H9 (cell line): Measurements from ENCODE around the gene DHRS9. TPM values are rescaled to one million over a fixed set of nuclear protein-coding genes. Genes with fewer than 3 reads are reported as not detected.

Experiments
- DNase-seq: peaks from one replicate; pipeline ENCODE4 v3.0.0-alpha.2; 2017
- H2AFZ ChIP-seq: one replicate; pipeline ENCODE4 v1.6.1; 2013; ENCODE audit warnings: mild to moderate bottlenecking, low read length, control low read depth, moderate library complexity
- H2AK5ac ChIP-seq: 2 replicates; pipeline ENCODE4 v1.6.1; 2013; ENCODE audit warnings: low read length, control low read depth, mixed read lengths; ENCODE audit not compliant: insufficient read length
- H2BK120ac ChIP-seq: one replicate; pipeline ENCODE4 v1.6.1; 2013; ENCODE audit warnings: low read depth, mild to moderate bottlenecking, low read length, control low read depth, inconsistent platforms; ENCODE audit not compliant: poor library complexity, severe bottlenecking
- H2BK12ac ChIP-seq: 2 replicates; pipeline ENCODE4 v1.6.1; 2013; ENCODE audit warnings: low read length, control low read depth, mixed read lengths, low read depth; ENCODE audit not compliant: insufficient read length
- H2BK15ac ChIP-seq: 2 replicates; pipeline ENCODE4 v1.6.1; 2013; ENCODE audit warnings: low read depth, low read length, control low read depth
- H2BK20ac ChIP-seq: one replicate; pipeline ENCODE4 v1.6.1; 2013; ENCODE audit warnings: low read depth, mild to moderate bottlenecking, low read length, control low read depth, inconsistent platforms; ENCODE audit not compliant: poor library complexity, severe bottlenecking
- H2BK5ac ChIP-seq: 2 replicates; pipeline ENCODE4 v1.6.1; 2013; ENCODE audit warnings: low read length, control low read depth, mixed read lengths; ENCODE audit not compliant: insufficient read length
- H3K14ac ChIP-seq: 2 replicates; pipeline ENCODE4 v1.6.1; 2013; ENCODE audit warnings: low read length, control low read depth; ENCODE audit not compliant: insufficient read depth
- H3K18ac ChIP-seq: 2 replicates; pipeline ENCODE4 v1.6.1; 2013; ENCODE audit warnings: low read depth, mild to moderate bottlenecking, mixed read lengths, low read length, control low read depth; ENCODE audit not compliant: insufficient read length
- H3K23ac ChIP-seq: 2 replicates; pipeline ENCODE4 v1.6.1; 2013; ENCODE audit warnings: low read length, control low read depth, mixed read lengths, low read depth; ENCODE audit not compliant: insufficient read length
- H3K23me2 ChIP-seq: 2 replicates; pipeline ENCODE4 v1.6.1; 2013; ENCODE audit warnings: low read depth, mild to moderate bottlenecking, mixed read lengths, low read length, control low read depth; ENCODE audit not compliant: insufficient read length, poor library complexity, severe bottlenecking
- H3K27ac ChIP-seq: 2 replicates; pipeline ENCODE4 v1.5.1; 2013; ENCODE audit warnings: low read length, control low read depth, mixed read lengths, low read depth; ENCODE audit not compliant: insufficient read length
- H3K27me3 ChIP-seq: 2 replicates; pipeline ENCODE4 v1.6.1; 2013; ENCODE audit warnings: low read length, control low read depth, inconsistent platforms; ENCODE audit not compliant: insufficient read depth
- H3K4ac ChIP-seq: 2 replicates; pipeline ENCODE4 v1.6.1; 2013; ENCODE audit warnings: low read depth, mild to moderate bottlenecking, control low read depth, inconsistent platforms, low read length, moderate library complexity
- H3K4me1 ChIP-seq: 2 replicates; pipeline ENCODE4 v1.6.1; 2013; ENCODE audit warnings: low read length, control low read depth, inconsistent platforms; ENCODE audit not compliant: insufficient read depth
- H3K4me2 ChIP-seq: 2 replicates; pipeline ENCODE4 v1.6.1; 2013; ENCODE audit warnings: low read length, control low read depth, mixed read lengths; ENCODE audit not compliant: insufficient read length, insufficient read depth
- H3K56ac ChIP-seq: 2 replicates; pipeline ENCODE4 v1.6.1; 2013; ENCODE audit warnings: low read depth, mild to moderate bottlenecking, mixed read lengths, low read length, control low read depth; ENCODE audit not compliant: insufficient read length
- H3K79me1 ChIP-seq: 2 replicates; pipeline ENCODE4 v1.6.1; 2013; ENCODE audit warnings: low read depth, mild to moderate bottlenecking, moderate library complexity, low read length, control low read depth, inconsistent platforms; ENCODE audit not compliant: insufficient read depth, poor library complexity, severe bottlenecking
- H3K79me2 ChIP-seq: 2 replicates; pipeline ENCODE4 v1.6.1; 2013; ENCODE audit warnings: low read length, control low read depth, inconsistent platforms; ENCODE audit not compliant: insufficient read depth
- H3K9ac ChIP-seq: 2 replicates; pipeline ENCODE4 v1.6.1; 2013; ENCODE audit warnings: low read length, control low read depth, mixed read lengths; ENCODE audit not compliant: insufficient read length; ENCODE audit errors: extremely low read depth
- H3K9me3 ChIP-seq: one replicate; pipeline ENCODE4 v1.6.1; 2013; ENCODE audit warnings: low read depth, low read length, inconsistent platforms; ENCODE audit not compliant: control insufficient read depth
- H3T11ph ChIP-seq: one replicate; pipeline ENCODE4 v1.6.1; 2013; ENCODE audit warnings: mild to moderate bottlenecking, low read length, control low read depth, inconsistent platforms
- H4K20me1 ChIP-seq: one replicate; pipeline ENCODE4 v1.6.1; 2013; ENCODE audit not compliant: control insufficient read depth, insufficient read length, insufficient read depth
- H4K5ac ChIP-seq: 2 replicates; pipeline ENCODE4 v1.6.1; 2013; ENCODE audit warnings: low read depth, mild to moderate bottlenecking, mixed read lengths, low read length, control low read depth; ENCODE audit not compliant: insufficient read length
- H4K8ac ChIP-seq: replicated peaks from 2 replicates; pipeline ENCODE4 v1.6.1; 2013; ENCODE audit warnings: low read length, control low read depth, mixed read lengths, low read depth; ENCODE audit not compliant: insufficient read length
- H4K91ac ChIP-seq: 2 replicates; pipeline ENCODE4 v1.6.1; 2013; ENCODE audit warnings: low read depth, mild to moderate bottlenecking, moderate library complexity, mixed read lengths, low read length, control low read depth; ENCODE audit not compliant: insufficient read length
- H3K27ac Mint-ChIP-seq, 3 experiments: 2 replicates in 2 of 3; 3 replicates in 1 of 3; pipeline ENCODE4 v1.8.0; 2020 to 2021; ENCODE audit warnings: mixed read lengths in 3 of 3, mild to moderate bottlenecking in 1 of 3, moderate library complexity in 1 of 3
- H3K27me3 Mint-ChIP-seq: 2 replicates; pipeline ENCODE4 v1.8.0; 2021; ENCODE audit warnings: low read depth, mild to moderate bottlenecking, moderate library complexity, mixed read lengths
- H3K36me3 Mint-ChIP-seq, 3 experiments: 2 replicates in 2 of 3; 3 replicates in 1 of 3; pipeline ENCODE4 v1.8.0; 2020 to 2021; ENCODE audit warnings: low read depth in 3 of 3, mixed read lengths in 3 of 3; ENCODE audit not compliant: insufficient read depth in 1 of 3
- H3K4me1 Mint-ChIP-seq, 2 experiments: 2 replicates each; pipeline ENCODE4 v1.8.0; 2020; ENCODE audit warnings: mixed read lengths in 2 of 2
- H3K4me3 Mint-ChIP-seq, 2 experiments: 2 replicates in 1 of 2; 3 replicates in 1 of 2; pipeline ENCODE4 v1.8.0; 2020 to 2021; ENCODE audit warnings: mild to moderate bottlenecking in 2 of 2, mixed read lengths in 2 of 2, moderate library complexity in 1 of 2
- H3K9me3 Mint-ChIP-seq, 2 experiments: 2 replicates in 1 of 2; 3 replicates in 1 of 2; pipeline ENCODE4 v1.8.0; 2020; ENCODE audit warnings: mild to moderate bottlenecking in 2 of 2, mixed read lengths in 2 of 2, moderate library complexity in 1 of 2
- CTCF ChIP-seq: fragments of 200-600 bp; sonication (generic); conservative IDR thresholded peaks from 3 replicates; pipeline ENCODE4 v1.8.0; 2021; ENCODE audit warnings: antibody characterized with exemption, mild to moderate bottlenecking
- WGBS: extraction: QIAGEN DNeasy Blood & Tissue Kit; methylation state at CpG from one replicate; pipeline ENCODE4 v1.1.7; 2013; ENCODE audit warnings: missing lambda C conversion rate, low lambda C conversion rate, mixed read lengths; ENCODE audit not compliant: insufficient read length; ENCODE audit errors: extremely low coverage; 5-methylcytosine and 5-hydroxymethylcytosine counted together
- total RNA-seq: library from RNA; stranded (reverse); gene quantifications from 2 replicates; pipeline ENCODE4 v1.2.1, GENCODE V29; 2021

Gene DHRS9
- total RNA-seq, 1 experiment from 2014 or later, result not detected

DNA sequence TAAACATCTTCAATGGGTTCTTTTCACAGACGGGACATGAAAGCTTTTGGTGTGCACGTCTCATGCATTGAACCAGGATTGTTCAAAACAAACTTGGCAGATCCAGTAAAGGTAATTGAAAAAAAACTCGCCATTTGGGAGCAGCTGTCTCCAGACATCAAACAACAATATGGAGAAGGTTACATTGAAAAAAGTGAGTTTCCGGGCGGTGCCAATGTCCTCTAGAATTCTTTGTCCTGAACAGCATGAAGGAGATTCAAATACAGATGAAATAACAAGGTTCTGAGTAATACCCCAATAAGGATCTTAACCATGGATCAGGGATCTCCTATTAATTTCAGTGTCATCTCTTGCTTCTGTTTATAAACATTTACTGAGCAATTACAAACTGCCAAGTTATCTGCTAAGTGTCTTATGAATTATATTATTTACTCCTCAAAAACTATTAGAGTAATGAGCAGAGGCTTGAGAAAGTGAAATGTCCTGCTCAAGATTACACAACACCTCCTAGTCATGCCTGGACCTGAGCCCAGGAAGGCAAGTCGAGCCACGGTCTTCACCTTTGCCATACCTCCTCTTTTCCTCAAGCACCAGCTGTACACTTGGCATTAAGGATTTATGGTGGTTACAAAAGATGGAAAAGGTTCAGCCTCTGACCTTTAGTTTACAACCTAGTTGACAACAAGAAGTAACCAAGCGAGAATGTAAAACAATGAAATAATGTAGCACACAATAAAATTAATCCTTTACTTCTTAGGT, 22.6 kb downstream of the DHRS9 start:
- Mint-ChIP-seq H3K4me3 (no peak overlapping the region), H3K27me3 (peaks cover 48% of the 10 kb centered on the region), H3K4me1 (peaks cover 8 to 16% of the 10 kb centered on the region in 2 experiments), H3K36me3 (no peaks in the 10 kb centered on the region), H3K9me3 (0 out of 5 replicates have a peak, but pooled peaks cover 0 to 3% of the 10 kb centered on the region in 2 experiments), H3K27ac (no peak overlapping the region)
- H2BK120ac ChIP-seq, result no peak overlapping the region
- no peak for TF ChIP-seq CTCF
- no peak overlapping the region for H2BK20ac ChIP-seq
- no peak overlapping the region for H3T11ph ChIP-seq
- H3K4me2 ChIP-seq, result no peak overlapping the region
- H3K56ac ChIP-seq, result no peak overlapping the region
- no peaks in the 10 kb centered on the region for H3K4me1 ChIP-seq
- H2AK5ac ChIP-seq, result no peak overlapping the region
- no peak overlapping the region for H2BK15ac ChIP-seq
- H3K14ac ChIP-seq, result no peak overlapping the region
- no peak overlapping the region for H3K18ac ChIP-seq
- H2AFZ ChIP-seq, result no peak overlapping the region
- no peak overlapping the region for H3K27ac ChIP-seq
- no peak overlapping the region for H3K23ac ChIP-seq
- H4K20me1 ChIP-seq, result no peaks in the 10 kb centered on the region
- no peak overlapping the region for H4K5ac ChIP-seq
- no CpG with 5 or more reads among the region's 8 CpGs for WGBS
- H3K9ac ChIP-seq, result no peak overlapping the region
- no peak overlapping the region for H4K8ac ChIP-seq
- no peaks in the 10 kb centered on the region for H3K79me1 ChIP-seq
- H2BK5ac ChIP-seq, result no peak overlapping the region
- no peaks in the 10 kb centered on the region for H3K79me2 ChIP-seq
- no peaks in the 10 kb centered on the region for H3K23me2 ChIP-seq
- no peak overlapping the region for H3K4ac ChIP-seq
- DNase-seq, result no peak
- H4K91ac ChIP-seq, result no peak overlapping the region
- H3K27me3 ChIP-seq, result no peaks in the 10 kb centered on the region
- no peaks in the 10 kb centered on the region for H3K9me3 ChIP-seq
- no peak overlapping the region for H2BK12ac ChIP-seq
